ENCODE measurements around the gene C11orf86. TPM values are rescaled to one million over a fixed set of nuclear protein-coding genes. Genes with fewer than 3 reads are reported as not detected.

C11orf86 gene
- total RNA-seq, 2 experiments from 2014 or later: not detected

GRCh38 chr11:66962801-66963200, 12.3 kb upstream of the C11orf86 start:
- no peak for ATAC-seq
- CTCF ChIA-PET: no interaction called here
- Mint-ChIP-seq H3K9me3 (no peaks in the 10 kb centered on the region), H3K4me3 (no peak overlapping the region), H3K4me1 (ENCODE audit: low read depth) (peaks cover 12% of the 10 kb centered on the region), H3K27ac (no peak overlapping the region), H3K36me3 (ENCODE audit: low read depth) (no peaks in the 10 kb centered on the region), H3K27me3 (peaks cover 3% of the 10 kb centered on the region)
- TF ChIP-seq CTCF (IDR thresholded peaks at IDR 0.05): no peak
- no peak for DNase-seq
- intact Hi-C loops (cut with micrococcal nuclease): no loop called here
- POLR2A ChIA-PET: interaction anchor here (0.6 to 1.2 kb wide), 2 partner anchors 9 to 400 kb away, joined by 3 read pairs; no protein-coding TSS in a partner anchor

- POLR2A ChIA-PET: no interaction called here
- CTCF ChIA-PET: no interaction called here
- DNase-seq: no peak
- Mint-ChIP-seq H3K4me3 (no peak overlapping the region), H3K27me3 (peaks cover 1% of the 10 kb centered on the region), H3K27ac (no peak overlapping the region), H3K4me1 (ENCODE audit: low read depth) (peaks cover 2% of the 10 kb centered on the region), H3K9me3 (no peaks in the 10 kb centered on the region), H3K36me3 (ENCODE audit: low read depth) (no peaks in the 10 kb centered on the region)
- ATAC-seq: no peak
- no peak for TF ChIP-seq CTCF (IDR thresholded peaks at IDR 0.05)
- intact Hi-C loops (cut with micrococcal nuclease): no loop called here
Measured at GRCh38 chr11:66964495-66964894, 10.6 kb upstream of the C11orf86 start.

- intact Hi-C loops (cut with micrococcal nuclease): no loop called here
- no peak for DNase-seq
Measured at GRCh38 chr11:66966351-66966750, 8.8 kb upstream of the C11orf86 start.

GRCh38 chr11:66967670-66968425, 7.3 kb upstream of the C11orf86 start:
- intact Hi-C loops (cut with micrococcal nuclease): no loop called here
- POLR2A ChIA-PET: no interaction called here
- CTCF ChIA-PET: no interaction called here

More at GRCh38 chr11:66966351-66966750, 8.8 kb upstream of the C11orf86 start:
- POLR2A ChIA-PET: no interaction called here
- no peak for ATAC-seq
- Mint-ChIP-seq H3K36me3 (ENCODE audit: low read depth) (no peaks in the 10 kb centered on the region), H3K27ac (no peak overlapping the region), H3K4me1 (ENCODE audit: low read depth) (peaks cover 8% of the 10 kb centered on the region), H3K27me3 (peaks cover 1% of the 10 kb centered on the region), H3K4me3 (no peak overlapping the region), H3K9me3 (no peaks in the 10 kb centered on the region)
- TF ChIP-seq CTCF (IDR thresholded peaks at IDR 0.05): no peak
- CTCF ChIA-PET: no interaction called here

More at GRCh38 chr11:66967670-66968425, 7.3 kb upstream of the C11orf86 start:
- H3K9me3 Mint-ChIP-seq: no peaks in the 10 kb centered on the region
- no peak overlapping the region for H3K27ac Mint-ChIP-seq
- no peak overlapping the region for H3K4me3 Mint-ChIP-seq
- peaks cover 8% of the 10 kb centered on the region for H3K4me1 Mint-ChIP-seq (ENCODE audit: low read depth)
- TF ChIP-seq CTCF (IDR thresholded peaks at IDR 0.05): no peak
- ATAC-seq (no peak), DNase-seq (no peak)
- no peaks in the 10 kb centered on the region for H3K36me3 Mint-ChIP-seq (ENCODE audit: low read depth)
- H3K27me3 Mint-ChIP-seq: peaks cover 4% of the 10 kb centered on the region
